Stimulated activated CD4-positive, alpha-beta T cell treated with anti-CD3 and anti-CD28 coated beads, TNF-alpha, amount 100 ng/mL, for 1 hour (primary cell): Measurements from ENCODE around the gene NEDD8.
A peak's percentile ranks its signal among the peaks of the same experiment; 100 is the strongest.
"Not testable (repeated sequence)": the region's sequence is repeated elsewhere in the genome, so short reads cannot be mapped to it uniquely, and the experiment has no call there.

Source experiments
- DNase-seq, 3 donors: peaks; one replicate each; pipeline ENCODE4 v3.0.0-alpha.2; 2020; ENCODE audit warnings: low read depth in 3 of 3, low spot score in 1 of 3

Gene NEDD8

GRCh38 chr14:24228902-24229301 is 3.3 kb downstream of the NEDD8 start:
- DNase-seq = no peak

- no peak for DNase-seq
These were observed 5.7 kb downstream of the NEDD8 start for GRCh38 chr14:24226473-24226872.

GRCh38 chr14:24224618-24225071 is 7.5 kb downstream of the NEDD8 start:
- no peak for DNase-seq

- DNase-seq = not testable (repeated sequence)
These were observed 9.2 kb downstream of the NEDD8 start for GRCh38 chr14:24222987-24223386.

GRCh38 chr14:24219521-24219920 is 12.6 kb downstream of the NEDD8 start:
- no peak for DNase-seq

- DNase-seq = no peak
These were observed 13.1 kb downstream of the NEDD8 start for GRCh38 chr14:24219080-24219479.

GRCh38 chr14:24216876-24217275 is 15.3 kb downstream of the NEDD8 start:
- not testable (repeated sequence) for DNase-seq

- no peak for DNase-seq
These were observed 15.8 kb downstream of the NEDD8 start for GRCh38 chr14:24216345-24216699.

GRCh38 chr14:24215495-24216344 is 16.4 kb downstream of the NEDD8 start, which contains the start of gene MDP1:
Gene MDP1 (minus strand): TSS chr14:24216066. CDS start chr14:24215955, 111 bp downstream.
- DNase-seq = peak; percentile 66 to 72 (median 71)

GRCh38 chr14:24213866-24214662 is 18.1 kb downstream of the NEDD8 start:
- DNase-seq = no peak

GRCh38 chr14:24212924-24213865 is 19.0 kb downstream of the NEDD8 start, which contains the start of gene CHMP4A:
Gene CHMP4A (minus strand): TSS chr14:24213488. CDS start chr14:24213439, 49 bp downstream.
- DNase-seq = peak; percentile 84 to 91 (median 84)

- DNase-seq = no peak
These were observed 20.9 kb downstream of the NEDD8 start for GRCh38 chr14:24211311-24211710.

GRCh38 chr14:24207625-24208024 is 24.5 kb downstream of the NEDD8 start:
- no peak for DNase-seq

GRCh38 chr14:24207104-24207551 is 25.0 kb downstream of the NEDD8 start:
- DNase-seq = no peak

GRCh38 chr14:24206260-24207103 is 25.7 kb downstream of the NEDD8 start:
- no peak for DNase-seq

- no peak for DNase-seq
These were observed 27.7 kb downstream of the NEDD8 start for GRCh38 chr14:24204163-24205146.

- not testable (repeated sequence) for DNase-seq
These were observed 28.8 kb downstream of the NEDD8 start for GRCh38 chr14:24203249-24203886.

- not testable (repeated sequence) for DNase-seq
These were observed 29.6 kb downstream of the NEDD8 start for GRCh38 chr14:24202538-24202937.
